Measurements from ENCODE around the gene HOXD13.

Gene HOXD13

DNA sequence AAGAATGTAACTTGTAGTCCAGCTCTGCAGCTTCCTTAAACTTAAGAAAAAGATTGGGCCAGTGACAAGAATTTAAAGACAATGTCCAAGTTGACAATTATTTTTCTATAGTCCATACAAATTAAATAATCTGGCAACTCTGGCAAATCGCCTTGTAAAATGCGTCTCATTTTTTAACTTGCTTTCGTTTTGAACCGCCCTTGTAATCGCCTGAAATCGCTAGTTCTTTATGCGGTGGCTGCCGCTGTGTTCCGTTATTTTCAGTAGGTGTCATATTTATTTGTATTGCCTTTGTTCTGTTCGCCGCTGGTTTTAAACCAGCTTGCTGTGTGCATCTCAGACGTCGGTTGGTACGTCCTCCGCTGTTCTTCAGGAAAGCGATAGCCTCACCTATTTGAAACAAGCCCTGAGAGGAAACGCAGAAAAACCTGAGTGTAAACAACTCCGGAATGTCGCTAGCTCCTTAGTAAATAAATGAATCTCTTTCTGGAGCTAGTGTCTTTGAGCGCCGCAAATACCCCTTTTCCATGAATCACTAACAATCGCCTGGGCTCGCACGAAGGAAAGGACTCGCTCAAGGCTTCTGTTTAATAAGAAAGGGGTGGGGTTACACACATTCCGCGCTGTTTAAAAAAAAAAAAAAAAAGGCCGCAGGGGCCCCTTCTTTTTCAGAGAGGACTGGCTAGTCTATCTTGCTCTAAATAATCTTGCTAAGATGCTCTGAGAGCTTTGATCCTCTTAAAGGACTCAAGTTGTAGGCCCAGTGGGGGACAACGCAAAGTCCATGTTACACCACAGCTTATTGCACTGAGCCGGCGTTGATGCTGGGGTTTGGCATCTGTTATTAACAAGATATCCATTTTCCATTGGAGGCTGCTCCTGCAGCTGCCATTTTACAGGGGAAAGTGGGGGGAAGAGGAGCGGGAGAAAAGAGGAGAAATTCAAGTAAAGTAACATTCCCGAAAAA, 40.0 kb downstream of the HOXD13 start:
- H3K27me3 ChIP-seq (ENCODE audit: insufficient read depth, low read depth) = no peaks in the 10 kb centered on the region
- H3K4me2 ChIP-seq = no peak overlapping the region
- H3K9ac ChIP-seq = no peak overlapping the region
- TF ChIP-seq, protein P1, sequence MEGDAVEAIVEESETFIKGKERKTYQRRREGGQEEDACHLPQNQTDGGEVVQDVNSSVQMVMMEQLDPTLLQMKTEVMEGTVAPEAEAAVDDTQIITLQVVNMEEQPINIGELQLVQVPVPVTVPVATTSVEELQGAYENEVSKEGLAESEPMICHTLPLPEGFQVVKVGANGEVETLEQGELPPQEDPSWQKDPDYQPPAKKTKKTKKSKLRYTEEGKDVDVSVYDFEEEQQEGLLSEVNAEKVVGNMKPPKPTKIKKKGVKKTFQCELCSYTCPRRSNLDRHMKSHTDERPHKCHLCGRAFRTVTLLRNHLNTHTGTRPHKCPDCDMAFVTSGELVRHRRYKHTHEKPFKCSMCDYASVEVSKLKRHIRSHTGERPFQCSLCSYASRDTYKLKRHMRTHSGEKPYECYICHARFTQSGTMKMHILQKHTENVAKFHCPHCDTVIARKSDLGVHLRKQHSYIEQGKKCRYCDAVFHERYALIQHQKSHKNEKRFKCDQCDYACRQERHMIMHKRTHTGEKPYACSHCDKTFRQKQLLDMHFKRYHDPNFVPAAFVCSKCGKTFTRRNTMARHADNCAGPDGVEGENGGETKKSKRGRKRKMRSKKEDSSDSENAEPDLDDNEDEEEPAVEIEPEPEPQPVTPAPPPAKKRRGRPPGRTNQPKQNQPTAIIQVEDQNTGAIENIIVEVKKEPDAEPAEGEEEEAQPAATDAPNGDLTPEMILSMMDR (conservative IDR thresholded peaks at IDR 0.05; ENCODE audit: low read depth, low read length) = no peak
- no peak overlapping the region for H2AFZ ChIP-seq (ENCODE audit: low read depth)
- no peak overlapping the region for H3K4me3 ChIP-seq (IDR thresholded peaks at IDR 0.05; ENCODE audit: insufficient read depth, low read depth, low read length)
- peaks cover 19% of the 10 kb centered on the region for H3K4me1 ChIP-seq (ENCODE audit: low read depth, poor library complexity, severe bottlenecking)
- H3K79me2 ChIP-seq (ENCODE audit: insufficient read depth, low read depth) = no peaks in the 10 kb centered on the region
- H3K36me3 ChIP-seq (ENCODE audit: insufficient read depth) = no peaks in the 10 kb centered on the region
- no peaks in the 10 kb centered on the region for H4K20me1 ChIP-seq (ENCODE audit: insufficient read depth)
- no peak overlapping the region for H3K27ac ChIP-seq

DNA sequence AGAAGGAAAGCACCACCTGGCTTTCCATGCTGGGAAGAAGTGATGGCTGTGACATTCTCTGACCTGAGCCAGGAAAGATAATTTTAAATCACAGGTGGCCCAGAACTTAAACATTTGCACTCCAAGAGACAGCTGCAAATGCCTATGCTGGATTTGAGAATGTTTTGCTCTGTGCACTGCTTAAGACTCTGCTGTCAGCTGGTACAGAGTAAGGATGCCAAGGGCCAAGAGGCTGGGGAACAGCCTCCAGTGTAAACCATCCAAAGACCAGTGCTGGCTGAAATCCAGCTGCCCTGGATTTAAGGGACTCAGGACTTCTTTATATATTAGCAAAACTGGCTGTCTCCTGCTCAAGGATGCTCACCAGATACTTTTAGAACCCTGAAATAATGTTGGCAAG, 40.9 kb downstream of the HOXD13 start:
- TF ChIP-seq, protein P1 (conservative IDR thresholded peaks at IDR 0.05; ENCODE audit: low read depth, low read length) = no peak
- Histone ChIP-seq H3K36me3 (ENCODE audit: insufficient read depth) (no peaks in the 10 kb centered on the region), H3K4me2 (no peak overlapping the region), H3K27me3 (ENCODE audit: insufficient read depth, low read depth) (no peaks in the 10 kb centered on the region), H3K79me2 (ENCODE audit: insufficient read depth, low read depth) (no peaks in the 10 kb centered on the region), H3K27ac (no peak overlapping the region), H4K20me1 (ENCODE audit: insufficient read depth) (no peaks in the 10 kb centered on the region), H3K4me3 (IDR thresholded peaks at IDR 0.05; ENCODE audit: insufficient read depth, low read depth, low read length) (no peak overlapping the region), H2AFZ (ENCODE audit: low read depth) (no peak overlapping the region), H3K9ac (no peak overlapping the region), H3K4me1 (ENCODE audit: low read depth, poor library complexity, severe bottlenecking) (peaks cover 26% of the 10 kb centered on the region)

DNA sequence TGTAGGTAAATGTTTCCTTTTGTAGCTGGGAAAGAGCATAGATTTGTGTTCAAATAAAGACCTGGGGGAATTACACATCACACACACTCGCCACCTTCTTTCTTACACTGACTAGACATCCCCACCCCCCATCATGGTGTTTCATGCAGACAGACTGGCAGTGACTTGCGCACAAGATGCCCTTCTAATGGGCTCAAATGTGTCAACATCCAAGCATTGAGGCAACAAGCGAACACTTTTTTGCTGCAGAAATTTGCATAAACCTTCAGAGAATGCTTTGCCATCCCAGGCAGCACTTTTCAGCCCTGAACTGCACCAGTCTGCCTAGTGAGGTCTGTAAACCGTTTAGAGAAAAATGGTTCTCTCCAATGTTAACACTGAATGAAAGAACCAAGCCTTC, 41.5 kb downstream of the HOXD13 start:
- Histone ChIP-seq H3K27ac (no peak overlapping the region), H3K9ac (no peak overlapping the region)

DNA sequence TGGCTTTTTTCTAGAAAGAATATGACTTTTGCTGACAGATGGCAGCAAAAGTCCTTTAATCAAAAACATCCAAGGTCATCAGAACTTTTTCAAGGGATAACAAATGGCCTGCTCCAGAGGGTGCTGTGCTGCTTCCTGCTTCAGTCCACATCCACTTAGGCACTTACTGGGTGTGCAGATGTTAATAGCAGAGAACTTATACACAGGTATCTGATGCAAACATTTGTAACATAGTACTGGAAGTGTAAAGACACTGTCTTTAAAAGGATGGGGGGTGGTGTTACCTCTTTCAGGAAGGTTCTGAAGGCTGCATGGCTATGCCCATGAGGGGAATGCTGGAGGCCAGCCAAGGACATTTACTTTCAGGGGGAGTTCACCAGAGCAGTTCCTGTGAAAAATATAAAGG, 42.5 kb downstream of the HOXD13 start:
- TF ChIP-seq, protein P1 (conservative IDR thresholded peaks at IDR 0.05; ENCODE audit: low read depth, low read length) = no peak
- Histone ChIP-seq H2AFZ (ENCODE audit: low read depth) (no peak overlapping the region), H3K4me3 (IDR thresholded peaks at IDR 0.05; ENCODE audit: insufficient read depth, low read depth, low read length) (no peak overlapping the region), H3K27me3 (ENCODE audit: insufficient read depth, low read depth) (no peaks in the 10 kb centered on the region), H3K9ac (no peak overlapping the region), H3K4me2 (no peak overlapping the region), H3K4me1 (ENCODE audit: low read depth, poor library complexity, severe bottlenecking) (peaks cover 27% of the 10 kb centered on the region), H4K20me1 (ENCODE audit: insufficient read depth) (no peaks in the 10 kb centered on the region), H3K79me2 (ENCODE audit: insufficient read depth, low read depth) (no peaks in the 10 kb centered on the region), H3K36me3 (ENCODE audit: insufficient read depth) (no peaks in the 10 kb centered on the region), H3K27ac (no peak overlapping the region)

More for the DNA sequence above, 41.5 kb downstream of the HOXD13 start:
- Histone ChIP-seq H3K4me2 (no peak overlapping the region), H4K20me1 (ENCODE audit: insufficient read depth) (no peaks in the 10 kb centered on the region), H3K4me3 (IDR thresholded peaks at IDR 0.05; ENCODE audit: insufficient read depth, low read depth, low read length) (no peak overlapping the region), H2AFZ (ENCODE audit: low read depth) (no peak overlapping the region), H3K79me2 (ENCODE audit: insufficient read depth, low read depth) (no peaks in the 10 kb centered on the region), H3K27me3 (ENCODE audit: insufficient read depth, low read depth) (no peaks in the 10 kb centered on the region), H3K4me1 (ENCODE audit: low read depth, poor library complexity, severe bottlenecking) (peaks cover 26% of the 10 kb centered on the region), H3K36me3 (ENCODE audit: insufficient read depth) (no peaks in the 10 kb centered on the region)
- TF ChIP-seq, protein P1 (conservative IDR thresholded peaks at IDR 0.05; ENCODE audit: low read depth, low read length) = no peak
